GM21447 (cell line): ENCODE results near the gene APLP1.
"Not testable (repeated sequence)": the region's sequence is repeated elsewhere in the genome, so short reads cannot be mapped to it uniquely, and the experiment has no call there.

Experiments
- ATAC-seq: cut with Tn5 transposase; IDR thresholded peaks from one replicate; pipeline ENCODE4 v1.9.1; 2021; ENCODE audit not compliant: unreplicated experiment

APLP1 gene

GRCh38 chr19:35903550-35904179 lies 35.3 kb downstream of the APLP1 start:
- ATAC-seq = no peak

- no peak for ATAC-seq
Observed at GRCh38 chr19:35904311-35905068, 36.1 kb downstream of the APLP1 start.

- ATAC-seq = no peak
Observed at GRCh38 chr19:35905178-35905727, 36.9 kb downstream of the APLP1 start.

- ATAC-seq = no peak
Observed at GRCh38 chr19:35907377-35907745, 39.0 kb downstream of the APLP1 start.

- ATAC-seq = no peak
Observed at GRCh38 chr19:35908010-35908441, 39.7 kb downstream of the APLP1 start, which contains the start of gene TYROBP. Gene TYROBP (minus strand): TSS chr19:35908295. CDS start chr19:35908228, 67 bp downstream.

GRCh38 chr19:35908973-35909683 lies 40.8 kb downstream of the APLP1 start:
- ATAC-seq = peak; percentile 58

- ATAC-seq = peak; percentile 14
Observed at GRCh38 chr19:35909684-35910035, 41.3 kb downstream of the APLP1 start.

- not testable (repeated sequence) for ATAC-seq
Observed at GRCh38 chr19:35910355-35910754, 42.0 kb downstream of the APLP1 start.

GRCh38 chr19:35911173-35911572 lies 42.8 kb downstream of the APLP1 start:
- no peak for ATAC-seq

GRCh38 chr19:35911790-35912189 lies 43.4 kb downstream of the APLP1 start:
- ATAC-seq = no peak

- no peak for ATAC-seq
Observed at GRCh38 chr19:35913589-35913988, 45.2 kb downstream of the APLP1 start.

GRCh38 chr19:35915443-35915842 lies 47.1 kb downstream of the APLP1 start:
- no peak for ATAC-seq

GRCh38 chr19:35919306-35919705 lies 50.9 kb downstream of the APLP1 start:
- no peak for ATAC-seq

- ATAC-seq = no peak
Observed at GRCh38 chr19:35921012-35921411, 52.6 kb downstream of the APLP1 start.

- no peak for ATAC-seq
Observed at GRCh38 chr19:35925501-35925900, 57.1 kb downstream of the APLP1 start.

GRCh38 chr19:35928507-35928906 lies 60.1 kb downstream of the APLP1 start:
- ATAC-seq = no peak
